OCI-LY7 (cell line): Measurements from ENCODE around the gene HSD17B14. TPM values are rescaled to one million over a fixed set of nuclear protein-coding genes. Genes with fewer than 3 reads are reported as not detected.

ENCODE experiments used
- BruUV-seq: library from RNA; stranded (reverse); fragments of 400-500 nt; replicated peaks from 2 replicates; lab custom pipeline; 2021; lab: Mats Ljungman, UMichigan
- CTCF ChIA-PET: fragments of 300-600 bp; sonication (Branson Sonifier 250); formaldehyde crosslinking; loops from one replicate; lab custom pipeline; 2022; ENCODE audit warnings: antibody characterized with exemption; ENCODE audit not compliant: unreplicated experiment; lab: Charles Lee
- POLR2A ChIA-PET: fragments of 300-600 bp; sonication (Branson Sonifier 250); formaldehyde crosslinking; loops from one replicate; lab custom pipeline; 2022; ENCODE audit warnings: antibody characterized with exemption; lab: Charles Lee
- DNase-seq: peaks from one replicate; pipeline ENCODE4 v3.0.0-alpha.2; 2015; ENCODE audit warnings: low spot score
- H2AFZ ChIP-seq: fragments of 200-600 bp; sonication (generic), shearing (Covaris generic); 2 replicates; pipeline ENCODE4 v1.6.1; 2014; ENCODE audit warnings: mild to moderate bottlenecking, antibody characterized with exemption, low read length, moderate library complexity
- H3K27ac ChIP-seq: fragments of 200-600 bp; sonication (generic); 2 replicates; pipeline ENCODE4 v1.5.1; 2014; ENCODE audit warnings: mixed run types, low read depth, mild to moderate bottlenecking, moderate library complexity, low read length, inconsistent platforms; ENCODE audit not compliant: poor library complexity, severe bottlenecking
- H3K36me3 ChIP-seq: fragments of 200-600 bp; sonication (generic); 2 replicates; pipeline ENCODE4 v1.6.1; 2014; ENCODE audit warnings: mild to moderate bottlenecking, antibody characterized with exemption, low read length, moderate library complexity, mixed read lengths; ENCODE audit not compliant: insufficient read depth
- H3K4me1 ChIP-seq: fragments of 200-600 bp; sonication (generic); 2 replicates; pipeline ENCODE4 v1.5.1; 2014; ENCODE audit warnings: mild to moderate bottlenecking, low read length; ENCODE audit not compliant: insufficient read depth, poor library complexity, severe bottlenecking
- H3K4me2 ChIP-seq: fragments of 200-600 bp; sonication (generic); 2 replicates; pipeline ENCODE4 v1.6.1; 2014; ENCODE audit warnings: mild to moderate bottlenecking, low read length
- H3K4me3 ChIP-seq: fragments of 200-600 bp; sonication (generic); 2 replicates; pipeline ENCODE4 v1.5.1; 2014; ENCODE audit warnings: mild to moderate bottlenecking, low read depth, low read length; ENCODE audit not compliant: poor library complexity, severe bottlenecking
- H3K79me2 ChIP-seq: fragments of 200-600 bp; sonication (generic); 2 replicates; pipeline ENCODE4 v1.6.1; 2016; ENCODE audit warnings: low read depth, mild to moderate bottlenecking, low read length, moderate library complexity, mixed read lengths; ENCODE audit not compliant: insufficient read depth
- H3K9me2 ChIP-seq: fragments of 200-600 bp; sonication (generic); 2 replicates; pipeline ENCODE4 v1.6.1; 2016; ENCODE audit warnings: mild to moderate bottlenecking, low read length, mixed read lengths; ENCODE audit not compliant: insufficient read depth
- H3K9me3 ChIP-seq: fragments of 200-600 bp; sonication (generic); 2 replicates; pipeline ENCODE4 v1.6.1; 2014; ENCODE audit warnings: mild to moderate bottlenecking, mixed run types, low read length, mixed read lengths
- H4K20me1 ChIP-seq: fragments of 200-600 bp; sonication (generic); 2 replicates; pipeline ENCODE4 v1.6.1; 2014; ENCODE audit warnings: mild to moderate bottlenecking, antibody characterized with exemption, low read length, moderate library complexity, mixed read lengths; ENCODE audit not compliant: insufficient read depth
- EZH2phosphoT487 ChIP-seq: fragments of 200-600 bp; sonication (generic); IDR thresholded peaks from 2 replicates; pipeline ENCODE4 v1.6.1; 2018; ENCODE audit warnings: low read depth, borderline replicate concordance, mild to moderate bottlenecking, mixed run types, antibody characterized with exemption, low read length, moderate library complexity, mixed read lengths
- intact Hi-C: fragments of 100-400 bp; cut with micrococcal nuclease; formaldehyde crosslinking; loops from one replicate; pipeline ENCODE4 v1.10.0; 2022; ENCODE audit not compliant: unreplicated experiment
- total RNA-seq, 2 experiments: library from RNA; depleted of rRNA in 1 of 2; stranded (reverse); fragments of >200 nt in 1 of 2; shearing (Covaris generic) in 1 of 2; gene quantifications; 2 replicates each; pipeline ENCODE4 v1.2.3, GENCODE V29; 2014 to 2022
- TF ChIP-seq, protein P1 (sequence below): fragments of 200-600 bp; sonication (generic); conservative IDR thresholded peaks from 2 replicates; pipeline ENCODE4 v1.5.1; 2014; ENCODE audit warnings: mild to moderate bottlenecking, antibody characterized with exemption, low read length, moderate library complexity, mixed read lengths

HSD17B14 gene
- total RNA-seq, 2 experiments from 2014 or later: 1.8 to 4.5 TPM

DNA sequence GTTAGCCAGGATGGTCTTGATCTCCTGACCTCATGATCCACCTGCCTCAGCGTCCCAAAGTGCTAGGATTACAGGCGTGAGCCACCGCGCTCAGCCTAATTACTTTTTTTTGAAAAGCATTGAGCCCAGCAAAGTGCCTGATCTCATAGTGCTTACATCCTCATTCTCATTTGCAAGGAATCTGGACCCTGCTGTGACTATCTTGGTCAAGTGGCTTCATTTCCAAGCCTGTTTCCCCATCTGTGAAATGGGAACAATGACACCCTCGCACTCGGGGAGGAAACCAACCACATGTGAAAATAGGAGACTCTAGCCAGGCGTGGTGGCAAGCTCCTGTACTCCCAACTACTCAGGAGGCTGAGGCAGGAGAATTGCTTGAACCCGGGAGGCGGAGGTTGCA is 33.8 kb upstream of the HSD17B14 start:
- Histone ChIP-seq H3K9me2 (no peaks in the 10 kb centered on the region), H3K4me1 (peaks cover 48% of the 10 kb centered on the region), H2AFZ (no peak overlapping the region), H3K9me3 (no peaks in the 10 kb centered on the region), H3K4me3 (no peak overlapping the region), H3K4me2 (no peak overlapping the region), H4K20me1 (peaks cover 9% of the 10 kb centered on the region), H3K36me3 (peaks cover 20% of the 10 kb centered on the region), H3K79me2 (peaks cover 28% of the 10 kb centered on the region), H3K27ac (no peak overlapping the region)
- TF ChIP-seq, protein P1, sequence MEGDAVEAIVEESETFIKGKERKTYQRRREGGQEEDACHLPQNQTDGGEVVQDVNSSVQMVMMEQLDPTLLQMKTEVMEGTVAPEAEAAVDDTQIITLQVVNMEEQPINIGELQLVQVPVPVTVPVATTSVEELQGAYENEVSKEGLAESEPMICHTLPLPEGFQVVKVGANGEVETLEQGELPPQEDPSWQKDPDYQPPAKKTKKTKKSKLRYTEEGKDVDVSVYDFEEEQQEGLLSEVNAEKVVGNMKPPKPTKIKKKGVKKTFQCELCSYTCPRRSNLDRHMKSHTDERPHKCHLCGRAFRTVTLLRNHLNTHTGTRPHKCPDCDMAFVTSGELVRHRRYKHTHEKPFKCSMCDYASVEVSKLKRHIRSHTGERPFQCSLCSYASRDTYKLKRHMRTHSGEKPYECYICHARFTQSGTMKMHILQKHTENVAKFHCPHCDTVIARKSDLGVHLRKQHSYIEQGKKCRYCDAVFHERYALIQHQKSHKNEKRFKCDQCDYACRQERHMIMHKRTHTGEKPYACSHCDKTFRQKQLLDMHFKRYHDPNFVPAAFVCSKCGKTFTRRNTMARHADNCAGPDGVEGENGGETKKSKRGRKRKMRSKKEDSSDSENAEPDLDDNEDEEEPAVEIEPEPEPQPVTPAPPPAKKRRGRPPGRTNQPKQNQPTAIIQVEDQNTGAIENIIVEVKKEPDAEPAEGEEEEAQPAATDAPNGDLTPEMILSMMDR: no peak
- TF ChIP-seq EZH2phosphoT487: no peak
- no peak for DNase-seq
- ChIA-PET POLR2A (no interaction called here), CTCF (no interaction called here)
- intact Hi-C loops: no loop called here
- BruUV-seq: no TSS peak

DNA sequence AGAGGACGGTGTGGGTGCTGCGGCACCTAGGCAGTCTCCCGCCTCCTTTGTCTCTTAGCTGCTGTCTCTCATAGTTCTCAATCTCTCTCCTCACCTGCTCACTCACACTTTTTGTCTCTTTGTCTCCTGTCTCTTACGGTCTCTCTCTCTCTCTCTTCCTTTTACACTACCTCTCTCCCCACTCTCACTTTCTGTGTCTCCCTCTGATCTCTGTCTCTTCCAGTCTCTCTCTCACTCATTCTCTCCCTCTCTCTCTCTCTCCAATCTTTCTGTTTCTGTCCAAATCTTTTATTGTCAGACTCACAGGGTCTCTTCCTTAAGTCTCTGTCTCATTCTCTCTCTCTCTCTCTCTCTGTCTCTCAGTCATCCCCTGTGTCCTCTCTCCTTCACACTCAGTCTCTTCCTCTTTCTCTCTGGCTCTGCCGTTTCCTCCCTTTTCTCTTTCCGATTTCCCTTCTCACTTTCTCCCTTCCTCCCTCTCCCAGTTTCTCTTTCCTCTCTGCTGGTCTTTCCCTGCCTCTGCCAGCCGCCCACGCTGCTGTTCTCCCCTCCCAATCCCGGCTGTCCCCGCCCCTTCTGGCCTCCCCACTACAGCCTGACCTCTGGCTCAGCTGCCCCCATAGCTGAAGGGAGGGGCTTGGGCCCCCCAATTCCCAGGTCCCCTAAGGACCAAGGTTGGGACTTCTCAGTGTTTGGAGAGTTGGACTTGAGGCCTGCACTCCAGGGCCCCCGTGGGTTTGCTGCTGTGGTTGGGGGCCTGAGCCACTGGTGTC is 32.0 kb upstream of the HSD17B14 start, which contains the start of gene PLEKHA4:
Gene PLEKHA4, minus strand, starts transcription at position 504 of the 773 bp plus-strand sequence. CDS start 997 bp downstream, outside the sequence.
- POLR2A ChIA-PET: no interaction called here
- H2AFZ ChIP-seq: peak within 1 kb of the TSS; percentile 37; the same call in 1 of the 2 replicates
- intact Hi-C loops: no loop called here
- H3K27ac ChIP-seq: no peak within 1 kb of the TSS
- no peaks in the 10 kb centered on the region for H3K9me3 ChIP-seq
- H3K4me2 ChIP-seq: peak within 1 kb of the TSS; percentile 33
- no peak within 1 kb of the TSS for H3K4me3 ChIP-seq
- BruUV-seq: no TSS peak
- CTCF ChIA-PET: no interaction called here
- DNase-seq: no peak
- H3K4me1 ChIP-seq: peaks cover 31% of the 10 kb centered on the region
- no peaks in the 10 kb centered on the region for H3K9me2 ChIP-seq
- peaks cover 4% of the 10 kb centered on the region for H4K20me1 ChIP-seq
- peaks cover 10% of the 10 kb centered on the region for H3K79me2 ChIP-seq
- TF ChIP-seq, protein P1: no peak
- TF ChIP-seq EZH2phosphoT487: no peak
- H3K36me3 ChIP-seq: peaks cover 3% of the 10 kb centered on the region

DNA sequence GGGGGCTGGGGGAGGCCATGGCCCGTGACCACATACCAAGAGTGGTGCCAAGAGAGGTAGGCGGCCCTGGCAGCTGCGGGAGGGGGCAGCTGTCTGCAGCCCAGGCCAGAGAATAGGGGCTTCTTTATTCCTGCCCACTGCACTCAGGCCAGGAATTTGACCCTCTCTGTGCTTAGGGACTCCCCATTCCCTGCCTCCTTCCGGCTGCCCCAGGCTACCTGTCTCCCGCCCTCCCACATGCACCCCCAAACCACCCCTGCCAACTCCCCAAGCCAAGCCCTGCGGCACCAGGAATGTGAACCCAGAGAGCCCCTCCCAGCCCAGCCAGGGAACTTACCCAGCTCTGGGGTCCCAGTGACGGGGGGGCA is 31.4 kb upstream of the HSD17B14 start:
- POLR2A ChIA-PET: interaction anchor here (0.6 kb wide), 1 partner anchor 228 kb away, joined by 8 read pairs; no protein-coding TSS in a partner anchor
- Histone ChIP-seq H3K9me3 (no peaks in the 10 kb centered on the region), H3K27ac (no peak overlapping the region), H4K20me1 (no peaks in the 10 kb centered on the region), H3K4me1 (peaks cover 29% of the 10 kb centered on the region), H3K9me2 (no peaks in the 10 kb centered on the region), H3K36me3 (no peaks in the 10 kb centered on the region), H3K4me2 (0 out of 2 replicates have a peak overlapping the region, but pooled peaks have one; percentile 33), H2AFZ (peak overlapping the region; percentile 37; the same call in 1 of the 2 replicates), H3K79me2 (peaks cover 5% of the 10 kb centered on the region), H3K4me3 (no peak overlapping the region)
- CTCF ChIA-PET: no interaction called here
- no peak for DNase-seq
- intact Hi-C loops: no loop called here
- BruUV-seq: no TSS peak
- TF ChIP-seq, protein P1: no peak
- no peak for TF ChIP-seq EZH2phosphoT487
